Spleen (tissue), 11 donors: ENCODE data around the gene CEMIP. TPM values are rescaled to one million over a fixed set of nuclear protein-coding genes. Genes with fewer than 3 reads are reported as not detected.

ENCODE experiments used
- DNase-seq: peaks from one replicate; pipeline ENCODE4 v3.0.0-alpha.2; 2020
- H3K27ac ChIP-seq, 8 donors: fragments of 200-600 bp; sonication (generic) in 7 of 8; 1 replicate in 4 of 8; 2 replicates in 4 of 8; pipeline versions ENCODE4 v1.5.0 to v1.8.0; 2016 to 2021; ENCODE audit warnings: inconsistent platforms in 4 of 8, mild to moderate bottlenecking in 4 of 8, moderate library complexity in 1 of 8
- H3K27me3 ChIP-seq, 7 donors: fragments of 200-600 bp; sonication (generic) in 6 of 7; replicated peaks in 1 of 7; 1 replicate in 4 of 7; 2 replicates in 3 of 7; pipeline versions ENCODE4 v1.5.0 to v1.8.0; 2016 to 2021; ENCODE audit warnings: inconsistent platforms in 3 of 7, mild to moderate bottlenecking in 1 of 7
- H3K36me3 ChIP-seq, 6 donors: fragments of 200-600 bp; sonication (generic) in 5 of 6; 1 replicate in 4 of 6; 2 replicates in 2 of 6; pipeline versions ENCODE4 v1.5.0 to v1.8.0; 2016 to 2021; ENCODE audit warnings: inconsistent platforms in 2 of 6
- H3K4me1 ChIP-seq, 6 donors: fragments of 200-600 bp; sonication (generic) in 5 of 6; 1 replicate in 3 of 6; 2 replicates in 3 of 6; pipeline versions ENCODE4 v1.5.0 to v1.8.0; 2016 to 2021; ENCODE audit warnings: inconsistent platforms in 3 of 6
- H3K4me3 ChIP-seq, 8 donors: fragments of 200-600 bp; sonication (generic) in 7 of 8; 1 replicate in 4 of 8; 2 replicates in 4 of 8; pipeline versions ENCODE4 v1.5.0 to v1.8.0; 2016 to 2021; ENCODE audit warnings: inconsistent platforms in 4 of 8, mild to moderate bottlenecking in 4 of 8, moderate library complexity in 2 of 8
- H3K9me3 ChIP-seq, 8 donors: fragments of 200-600 bp; sonication (generic) in 7 of 8; 1 replicate in 4 of 8; 2 replicates in 4 of 8; pipeline versions ENCODE4 v1.5.0 to v1.8.0; 2016 to 2021; ENCODE audit warnings: inconsistent platforms in 4 of 8
- POLR2A ChIP-seq, 3 donors: fragments of 450-650 bp; IDR thresholded peaks; one replicate each; pipeline ENCODE4 v1.5.1; 2017; ENCODE audit warnings: antibody characterized with exemption in 3 of 3, mild to moderate bottlenecking in 1 of 3
- POLR2AphosphoS5 ChIP-seq, 3 donors: sonication (generic); formaldehyde crosslinking; IDR thresholded peaks; one replicate each; pipeline ENCODE4 v1.5.1; 2017; ENCODE audit warnings: antibody characterized with exemption in 3 of 3
- WGBS, 5 donors: extraction: QIAGEN DNeasy Blood & Tissue Kit in 3 of 5; methylation state at CpG; one replicate each; pipeline versions ENCODE4 v1.1.5 to v1.1.7; 2013 to 2018; 5-methylcytosine and 5-hydroxymethylcytosine counted together
- intact Hi-C: fragments of 100-400 bp; cut with DNase I; formaldehyde crosslinking; loops from one replicate; pipeline ENCODE4 v1.15.0; 2023; ENCODE audit warnings: low total_unique reads
- polyA plus RNA-seq, 3 donors: library from polyadenylated mRNA; stranded (reverse); fragments of 200-250 nt; gene quantifications; one replicate each; pipeline ENCODE4 v1.2.1, GENCODE V29; 2013
- total RNA-seq, 7 donors: library from RNA; depleted of rRNA in 3 of 7; stranded (reverse); fragments of >200 nt in 3 of 7; fragmentation: NEBNext Ultra II Directional in 4 of 7; extraction: Animal tissue kit (Norgen Biotek cat#: 25700) in 4 of 7; gene quantifications; one replicate each; pipeline versions ENCODE4 v1.1.0 to v1.2.1, GENCODE V29; 2016 to 2021
- TF ChIP-seq, protein P1 (sequence below), 11 experiments: fragments of 200-600 bp in 7 of 11; fragments of 450-650 bp in 4 of 11; sonication (generic) in 4 of 11; IDR thresholded peaks in 8 of 11; conservative IDR thresholded peaks in 3 of 11; 1 replicate in 7 of 11; 2 replicates in 4 of 11; pipeline versions ENCODE4 v1.4.0 to v1.8.0; 2016 to 2021; ENCODE audit warnings: antibody characterized with exemption in 11 of 11, inconsistent platforms in 4 of 11, mild to moderate bottlenecking in 1 of 11
- donor health status: healthy with polysubstance abuse.
- donor health status: DM: no; HTN: no; CAD: no; lungs with moderate emphysema.
- donor health status: DM: no; HTN: no; CAD: no.
- donor health status: Bipolar disorder and iron deficiency.
- donor health status: healthy.
- donor health status: DM: no; HTN: no; CAD: no.
- donor health status: DM: yes; HTN: yes; CAD: no.

The CEMIP gene
- total and polyA plus RNA-seq, 10 donors: 0.20 to 3.0 (median 1.0) TPM; not detected in 1

DNA sequence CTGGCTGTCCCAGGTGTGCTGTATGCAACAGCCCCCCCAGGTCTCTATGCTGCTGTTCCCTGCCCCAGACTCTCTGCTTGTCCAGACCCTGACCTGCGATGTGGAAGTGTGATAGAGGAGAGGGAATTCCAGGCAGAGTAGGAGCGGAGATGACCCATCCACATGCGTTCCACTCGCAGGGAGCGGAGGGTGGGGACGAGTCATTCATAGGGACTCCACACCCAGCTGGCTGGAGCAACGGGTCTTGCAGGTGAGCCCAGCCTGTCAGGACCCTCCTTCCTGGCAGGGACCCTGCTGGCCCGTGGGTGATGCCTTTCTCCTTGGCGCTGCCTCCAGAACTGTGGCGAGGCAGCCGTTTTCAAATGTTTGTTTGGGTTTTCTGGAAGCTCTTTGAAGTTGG, 58.8 kb downstream of the CEMIP start:
- H3K9me3 ChIP-seq: no peaks in the 10 kb centered on the region
- intact Hi-C loops: no loop called here
- no peak for DNase-seq
- H3K36me3 ChIP-seq: no peaks in the 10 kb centered on the region
- H3K27ac ChIP-seq: no peak overlapping the region
- peaks cover 0 to 3% (median 0%) of the 10 kb centered on the region in 6 donors for H3K4me1 ChIP-seq
- no peak overlapping the region for H3K4me3 ChIP-seq
- no peaks in the 10 kb centered on the region for H3K27me3 ChIP-seq
- TF ChIP-seq POLR2A (IDR thresholded peaks at IDR 0.05) (no peak), POLR2AphosphoS5 (IDR thresholded peaks at IDR 0.05) (no peak)
- TF ChIP-seq, protein P1, sequence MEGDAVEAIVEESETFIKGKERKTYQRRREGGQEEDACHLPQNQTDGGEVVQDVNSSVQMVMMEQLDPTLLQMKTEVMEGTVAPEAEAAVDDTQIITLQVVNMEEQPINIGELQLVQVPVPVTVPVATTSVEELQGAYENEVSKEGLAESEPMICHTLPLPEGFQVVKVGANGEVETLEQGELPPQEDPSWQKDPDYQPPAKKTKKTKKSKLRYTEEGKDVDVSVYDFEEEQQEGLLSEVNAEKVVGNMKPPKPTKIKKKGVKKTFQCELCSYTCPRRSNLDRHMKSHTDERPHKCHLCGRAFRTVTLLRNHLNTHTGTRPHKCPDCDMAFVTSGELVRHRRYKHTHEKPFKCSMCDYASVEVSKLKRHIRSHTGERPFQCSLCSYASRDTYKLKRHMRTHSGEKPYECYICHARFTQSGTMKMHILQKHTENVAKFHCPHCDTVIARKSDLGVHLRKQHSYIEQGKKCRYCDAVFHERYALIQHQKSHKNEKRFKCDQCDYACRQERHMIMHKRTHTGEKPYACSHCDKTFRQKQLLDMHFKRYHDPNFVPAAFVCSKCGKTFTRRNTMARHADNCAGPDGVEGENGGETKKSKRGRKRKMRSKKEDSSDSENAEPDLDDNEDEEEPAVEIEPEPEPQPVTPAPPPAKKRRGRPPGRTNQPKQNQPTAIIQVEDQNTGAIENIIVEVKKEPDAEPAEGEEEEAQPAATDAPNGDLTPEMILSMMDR (IDR thresholded peaks at IDR 0.05 in 8 of 11, conservative IDR thresholded peaks at IDR 0.05 in 3 of 11): no peak
- 86 to 97% (median 91%) methylated on average over 1 to 11 of the region's 11 CpGs for WGBS, 5 donors

DNA sequence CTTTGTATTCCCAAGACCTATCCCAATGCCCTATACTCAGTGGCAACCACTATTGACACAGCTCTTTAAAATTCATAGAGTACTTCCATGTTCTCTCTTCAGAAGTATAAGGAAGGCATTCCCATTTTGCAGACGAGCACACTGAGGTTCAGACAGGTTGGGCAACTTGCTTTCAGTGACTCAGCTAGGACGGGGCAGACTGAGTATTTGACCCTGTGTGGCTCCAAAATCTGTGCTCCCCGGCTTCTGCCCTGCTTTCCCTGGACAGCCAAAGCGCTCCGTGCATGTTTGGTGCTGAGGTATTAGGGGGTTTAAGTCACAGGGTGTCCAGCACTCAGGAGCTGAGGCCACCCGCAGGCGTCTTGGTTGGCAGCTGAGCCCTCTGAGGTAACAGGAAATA, 59.5 kb downstream of the CEMIP start:
- H3K27ac ChIP-seq: no peak overlapping the region
- DNase-seq: no peak
- H3K9me3 ChIP-seq: no peaks in the 10 kb centered on the region
- TF ChIP-seq POLR2AphosphoS5 (IDR thresholded peaks at IDR 0.05): no peak
- TF ChIP-seq POLR2A (IDR thresholded peaks at IDR 0.05): no peak
- TF ChIP-seq, protein P1 (IDR thresholded peaks at IDR 0.05 in 8 of 11, conservative IDR thresholded peaks at IDR 0.05 in 3 of 11): no peak
- no peaks in the 10 kb centered on the region for H3K36me3 ChIP-seq
- H3K27me3 ChIP-seq: no peaks in the 10 kb centered on the region
- H3K4me3 ChIP-seq: no peak overlapping the region
- intact Hi-C loops: no loop called here
- WGBS, 5 donors: 70 to 83% (median 76%) methylated on average over 5 to 7 of the region's 7 CpGs
- peaks cover 0 to 3% (median 0%) of the 10 kb centered on the region in 6 donors for H3K4me1 ChIP-seq

DNA sequence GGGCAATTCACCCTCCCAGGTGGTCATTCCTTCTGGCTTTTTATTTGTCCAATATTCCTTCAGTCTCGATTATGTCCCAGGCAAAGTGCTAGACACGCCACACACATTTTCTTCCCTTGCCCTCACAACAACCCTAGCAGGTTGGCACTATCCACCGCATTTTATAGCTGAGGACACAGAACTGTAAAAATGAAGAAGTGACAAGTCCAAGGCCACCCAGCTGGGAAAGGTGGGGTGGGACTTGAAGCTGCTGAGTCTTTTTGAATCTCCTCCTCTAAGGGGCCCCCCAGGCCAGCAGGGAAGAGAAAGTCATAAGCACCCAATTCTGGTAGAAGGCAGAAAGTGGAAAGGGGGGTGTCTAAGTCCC, 60.6 kb downstream of the CEMIP start:
- no peaks in the 10 kb centered on the region for H3K9me3 ChIP-seq
- peaks cover 0 to 7% (median 0%) of the 10 kb centered on the region in 7 donors for H3K27me3 ChIP-seq
- H3K36me3 ChIP-seq: no peaks in the 10 kb centered on the region
- H3K4me3 ChIP-seq: no peak overlapping the region
- H3K27ac ChIP-seq: no peak overlapping the region
- DNase-seq: no peak
- intact Hi-C loops: no loop called here
- WGBS, 5 donors: 66 to 87% (median 81%) methylated on average over 3 of the region's 3 CpGs
- TF ChIP-seq, protein P1 (IDR thresholded peaks at IDR 0.05 in 8 of 11, conservative IDR thresholded peaks at IDR 0.05 in 3 of 11): no peak
- TF ChIP-seq POLR2AphosphoS5 (IDR thresholded peaks at IDR 0.05) (no peak), POLR2A (IDR thresholded peaks at IDR 0.05) (no peak)
- peaks cover 0 to 3% (median 0%) of the 10 kb centered on the region in 6 donors for H3K4me1 ChIP-seq

DNA sequence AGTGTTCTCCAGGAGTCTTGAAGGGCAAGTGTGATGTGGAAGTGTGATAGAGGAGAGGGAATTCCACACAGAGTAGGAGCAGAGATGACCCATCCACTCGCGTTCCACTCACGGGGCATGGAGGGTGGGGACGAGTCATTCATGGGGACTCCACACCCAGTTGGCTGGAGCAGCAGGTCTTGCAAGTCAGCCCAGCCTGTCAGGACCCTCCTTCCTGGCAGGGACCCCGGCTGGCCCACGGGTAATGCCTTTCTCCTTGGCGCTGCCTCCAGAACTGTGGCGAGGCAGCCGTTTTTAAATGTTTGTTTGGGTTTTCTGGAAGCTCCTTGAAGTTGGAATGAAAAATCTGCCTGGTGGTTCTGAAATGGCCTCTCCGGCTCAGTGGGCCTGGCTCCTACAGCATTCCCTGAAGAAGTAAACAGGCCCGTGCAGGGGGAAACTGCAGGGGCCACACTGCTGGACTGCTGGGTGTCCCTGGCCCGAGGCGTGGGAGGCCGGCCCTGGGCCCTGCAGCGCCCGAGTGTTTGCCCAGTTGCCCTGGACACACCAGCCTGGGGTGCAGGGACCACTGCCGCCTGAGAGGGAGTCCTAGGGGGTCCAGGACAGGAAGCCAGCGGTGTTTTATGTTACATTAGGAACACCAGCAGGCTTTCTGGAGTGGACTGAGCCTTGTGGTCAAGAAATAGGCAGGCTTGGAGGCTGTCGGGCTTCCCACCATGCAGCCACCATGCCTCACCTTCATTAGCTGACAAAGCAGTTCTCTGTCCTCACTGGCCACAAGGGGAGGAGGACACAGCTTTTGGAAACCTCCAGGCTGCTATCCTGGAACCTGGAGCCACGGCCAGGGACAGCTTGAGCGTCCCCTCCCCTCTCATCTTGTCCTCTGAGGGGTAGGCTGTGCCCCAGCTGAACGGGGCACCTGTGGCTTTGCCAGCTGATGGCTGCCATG, 61.3 kb downstream of the CEMIP start:
- TF ChIP-seq POLR2A (IDR thresholded peaks at IDR 0.05) (no peak), POLR2AphosphoS5 (IDR thresholded peaks at IDR 0.05) (no peak)
- TF ChIP-seq, protein P1 (IDR thresholded peaks at IDR 0.05 in 8 of 11, conservative IDR thresholded peaks at IDR 0.05 in 3 of 11): no peak
- Histone ChIP-seq H3K27me3 (peaks cover 0 to 7% (median 0%) of the 10 kb centered on the region in 7 donors), H3K36me3 (no peaks in the 10 kb centered on the region), H3K9me3 (no peaks in the 10 kb centered on the region), H3K27ac (no peak overlapping the region), H3K4me3 (no peak overlapping the region), H3K4me1 (peaks cover 0 to 3% (median 0%) of the 10 kb centered on the region in 6 donors)
- 82 to 92% (median 91%) methylated on average over 10 to 22 of the region's 22 CpGs for WGBS, 5 donors
- DNase-seq: no peak
- intact Hi-C loops: no loop called here
